Common myeloid progenitor, CD34-positive (primary cell): ENCODE measurements around the gene CREB5.

Source experiments
- CTCF ChIA-PET: fragments of 350-600 bp; sonication (Branson Sonifier 250); formaldehyde crosslinking; loops from one replicate; lab custom pipeline; 2021; ENCODE audit warnings: antibody characterized with exemption; lab: Charles Lee
- POLR2A ChIA-PET: fragments of 350-600 bp; sonication (Branson Sonifier 250); formaldehyde crosslinking; loops from one replicate; lab custom pipeline; 2021; ENCODE audit warnings: antibody characterized with exemption; lab: Charles Lee
- DNase-seq, 3 donors: peaks; one replicate each; pipeline versions ENCODE4 v3.0.0 to v3.0.0-alpha.2; 2013
- H3K27ac ChIP-seq, 2 experiments: 1 replicate in 1 of 2; 2 replicates in 1 of 2; pipeline ENCODE4 v1.7.0; 2013; ENCODE audit warnings: inconsistent platforms in 2 of 2, low read length in 2 of 2, mild to moderate bottlenecking in 2 of 2, low read depth in 1 of 2, moderate library complexity in 1 of 2; ENCODE audit not compliant: severe bottlenecking in 2 of 2, insufficient read depth in 1 of 2, poor library complexity in 1 of 2
- H3K27me3 ChIP-seq, 5 experiments: replicated peaks in 2 of 5; 1 replicate in 3 of 5; 2 replicates in 2 of 5; pipeline versions ENCODE4 v1.6.1 to v1.7.0; 2013; ENCODE audit warnings: low read length in 4 of 5, mild to moderate bottlenecking in 2 of 5, moderate library complexity in 2 of 5, inconsistent platforms in 1 of 5; ENCODE audit not compliant: insufficient read depth in 5 of 5, control insufficient read depth in 4 of 5
- H3K36me3 ChIP-seq, 4 experiments: 1 replicate in 2 of 4; 2 replicates in 2 of 4; pipeline versions ENCODE4 v1.6.1 to v1.7.0; 2013; ENCODE audit warnings: low read length in 3 of 4, control low read depth in 1 of 4, mild to moderate bottlenecking in 1 of 4; ENCODE audit not compliant: control insufficient read depth in 4 of 4, insufficient read depth in 4 of 4
- H3K4me1 ChIP-seq, 4 experiments: 1 replicate in 3 of 4; 2 replicates in 1 of 4; pipeline versions ENCODE4 v1.6.1 to v1.7.1; 2013; ENCODE audit warnings: low read length in 3 of 4, mild to moderate bottlenecking in 3 of 4, control low read depth in 1 of 4, inconsistent platforms in 1 of 4, moderate library complexity in 1 of 4; ENCODE audit not compliant: control insufficient read depth in 4 of 4, insufficient read depth in 4 of 4; ENCODE audit errors: control extremely low read depth in 1 of 4
- H3K4me3 ChIP-seq, 7 experiments: 1 replicate in 4 of 7; 2 replicates in 3 of 7; pipeline versions ENCODE4 v1.5.1 to v1.7.0; 2013; ENCODE audit warnings: mild to moderate bottlenecking in 7 of 7, low read length in 6 of 7, moderate library complexity in 6 of 7, inconsistent platforms in 2 of 7, low read depth in 2 of 7, control low read depth in 1 of 7; ENCODE audit not compliant: insufficient read depth in 4 of 7, control insufficient read depth in 1 of 7; ENCODE audit errors: extremely low read depth in 1 of 7
- H3K9me3 ChIP-seq, 5 experiments: 1 replicate in 4 of 5; 2 replicates in 1 of 5; pipeline versions ENCODE4 v1.6.1 to v1.7.1; 2013; ENCODE audit warnings: low read length in 4 of 5, mild to moderate bottlenecking in 2 of 5, inconsistent platforms in 1 of 5, low read depth in 1 of 5, moderate library complexity in 1 of 5; ENCODE audit not compliant: control insufficient read depth in 4 of 5, insufficient read depth in 2 of 5; ENCODE audit errors: control extremely low read depth in 1 of 5
- WGBS: methylation state at CpG from one replicate; pipeline ENCODE4 v1.1.5; 2013; ENCODE audit not compliant: insufficient coverage; 5-methylcytosine and 5-hydroxymethylcytosine counted together

CREB5 gene

DNA sequence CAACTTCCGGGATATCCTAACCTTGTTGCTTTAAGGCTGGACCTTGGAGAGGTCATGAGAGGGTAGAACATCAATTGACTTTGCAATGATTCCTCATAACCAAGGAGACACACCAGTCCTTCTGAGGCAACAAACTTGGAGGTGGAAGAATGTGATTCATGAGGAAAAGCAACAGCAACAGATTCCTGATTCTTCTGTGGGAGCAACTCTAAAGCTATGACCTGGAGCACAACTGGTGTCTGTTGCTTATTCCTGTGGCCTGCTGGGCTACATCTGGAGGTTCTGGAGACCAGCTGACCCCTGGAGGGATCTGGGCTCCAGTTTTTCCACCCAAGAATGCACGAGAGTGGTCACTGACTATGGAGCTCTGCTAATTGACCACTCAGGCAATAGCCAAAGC is 116.6 kb downstream of the CREB5 start:
- H3K4me3 ChIP-seq = no peak overlapping the region
- no peak for DNase-seq
- H3K27me3 ChIP-seq = no peaks in the 10 kb centered on the region
- no peak overlapping the region for H3K27ac ChIP-seq
- H3K9me3 ChIP-seq = peaks cover 0 to 6% (median 0%) of the 10 kb centered on the region in 5 experiments
- 90% methylated on average over 2 of the region's 2 CpGs for WGBS
- peaks cover 0 to 1% (median 0%) of the 10 kb centered on the region in 4 experiments for H3K4me1 ChIP-seq
- CTCF ChIA-PET = no interaction called here
- H3K36me3 ChIP-seq = no peaks in the 10 kb centered on the region
- POLR2A ChIA-PET = no interaction called here

DNA sequence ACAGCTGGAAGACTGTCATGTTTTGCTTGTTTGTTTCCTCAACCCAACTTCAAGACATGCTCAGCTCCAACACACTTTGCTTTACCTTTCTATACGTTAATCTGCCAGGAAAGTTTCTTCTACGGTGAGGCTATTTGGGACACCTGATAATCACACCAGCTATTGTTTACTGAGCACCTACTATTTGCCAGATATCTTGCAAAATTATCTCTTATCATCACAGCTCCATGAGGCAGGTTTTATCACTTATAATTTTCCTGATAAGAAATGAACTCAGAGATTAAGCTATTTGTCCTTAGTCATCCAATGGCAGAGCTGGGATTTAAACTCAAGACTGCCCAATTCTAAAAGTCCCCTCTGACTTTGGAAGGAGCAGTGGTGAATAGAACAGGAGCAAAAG is 117.4 kb downstream of the CREB5 start:
- no peak for DNase-seq
- Histone ChIP-seq H3K27ac (no peak overlapping the region), H3K4me1 (peaks cover 0 to 6% (median 0%) of the 10 kb centered on the region in 4 experiments), H3K36me3 (no peaks in the 10 kb centered on the region), H3K27me3 (no peaks in the 10 kb centered on the region), H3K9me3 (peaks cover 0 to 6% (median 0%) of the 10 kb centered on the region in 5 experiments), H3K4me3 (no peak overlapping the region)
- ChIA-PET CTCF (interaction anchor here (1.2 to 1.4 kb wide), 2 partner anchors 9 to 13 kb away, joined by 3 to 4 read pairs; no protein-coding TSS in a partner anchor), POLR2A (no interaction called here)
- 100% methylated on average over 2 of the region's 2 CpGs for WGBS

DNA sequence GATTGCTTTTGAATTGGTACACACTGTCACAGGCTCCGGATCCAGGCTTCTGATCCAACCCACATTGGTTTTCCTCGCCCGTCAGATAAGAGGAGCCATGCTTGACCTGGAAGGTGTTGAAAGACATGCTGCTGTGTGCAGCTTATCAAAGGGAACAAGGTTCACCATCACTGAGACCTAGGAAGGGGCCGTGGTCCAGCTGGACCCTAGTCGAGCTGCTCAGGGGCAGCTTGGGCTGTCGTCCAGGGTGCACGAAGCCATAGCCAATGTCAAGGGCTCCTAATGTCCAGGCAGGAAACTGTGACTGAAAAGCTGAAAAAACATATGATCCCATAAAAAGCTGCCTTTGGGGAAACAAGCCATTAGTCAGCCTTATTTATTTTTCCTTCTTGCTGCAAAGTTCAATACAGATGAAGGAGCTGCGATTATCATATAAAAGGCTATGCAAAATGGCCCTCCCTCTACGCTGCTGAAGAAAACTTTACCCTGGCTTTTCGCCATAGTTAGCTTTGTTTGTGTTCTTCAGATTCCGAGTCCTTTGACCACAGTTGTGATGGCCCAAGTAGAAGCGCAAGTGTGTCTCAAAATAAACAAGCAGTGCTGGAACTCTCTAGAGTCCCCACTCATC is 118.0 kb downstream of the CREB5 start:
- H3K4me3 ChIP-seq = no peak overlapping the region
- no peaks in the 10 kb centered on the region for H3K27me3 ChIP-seq
- 96% methylated on average over 12 of the region's 12 CpGs for WGBS
- CTCF ChIA-PET = interaction anchor here (1.2 to 1.4 kb wide), 2 partner anchors 9 to 14 kb away, joined by 3 to 4 read pairs; no protein-coding TSS in a partner anchor
- POLR2A ChIA-PET = interaction anchor here (0.7 kb wide), 1 partner anchor 301 kb away, joined by 3 read pairs; no protein-coding TSS in a partner anchor
- H3K9me3 ChIP-seq = peaks cover 0 to 6% (median 0%) of the 10 kb centered on the region in 5 experiments
- H3K4me1 ChIP-seq = peaks cover 0 to 6% (median 0%) of the 10 kb centered on the region in 4 experiments
- no peak for DNase-seq
- H3K36me3 ChIP-seq = no peaks in the 10 kb centered on the region
- no peak overlapping the region for H3K27ac ChIP-seq

DNA sequence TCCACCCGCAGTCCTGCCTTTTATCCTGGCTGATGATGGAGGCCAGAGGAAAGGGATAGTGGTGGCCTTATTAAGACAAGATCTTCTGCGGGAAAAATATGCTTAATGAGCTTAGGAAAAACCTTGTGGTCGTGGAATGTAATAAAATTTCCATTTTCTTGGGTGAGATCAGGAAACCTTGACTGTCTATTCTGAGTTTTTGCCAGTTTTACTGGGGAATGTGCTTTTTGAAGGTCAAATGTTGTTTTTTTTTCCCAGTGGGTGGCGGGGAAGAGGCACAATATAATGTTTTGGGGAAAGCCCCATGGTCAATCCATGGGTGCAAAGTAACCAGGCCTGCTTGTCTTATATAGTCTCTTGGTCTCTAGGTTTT is 118.5 kb downstream of the CREB5 start:
- Histone ChIP-seq H3K27me3 (no peaks in the 10 kb centered on the region), H3K9me3 (peaks cover 0 to 6% (median 0%) of the 10 kb centered on the region in 5 experiments), H3K4me3 (no peak overlapping the region), H3K36me3 (no peaks in the 10 kb centered on the region), H3K27ac (no peak overlapping the region), H3K4me1 (peaks cover 0 to 6% (median 0%) of the 10 kb centered on the region in 4 experiments)
- no peak for DNase-seq
- WGBS = 100% methylated on average over 4 of the region's 4 CpGs
- ChIA-PET CTCF (interaction anchor here (1.2 to 1.4 kb wide), 2 partner anchors 10 to 14 kb away, joined by 3 to 4 read pairs; no protein-coding TSS in a partner anchor), POLR2A (interaction anchor here (0.7 kb wide), 1 partner anchor 301 kb away, joined by 3 read pairs; no protein-coding TSS in a partner anchor)

DNA sequence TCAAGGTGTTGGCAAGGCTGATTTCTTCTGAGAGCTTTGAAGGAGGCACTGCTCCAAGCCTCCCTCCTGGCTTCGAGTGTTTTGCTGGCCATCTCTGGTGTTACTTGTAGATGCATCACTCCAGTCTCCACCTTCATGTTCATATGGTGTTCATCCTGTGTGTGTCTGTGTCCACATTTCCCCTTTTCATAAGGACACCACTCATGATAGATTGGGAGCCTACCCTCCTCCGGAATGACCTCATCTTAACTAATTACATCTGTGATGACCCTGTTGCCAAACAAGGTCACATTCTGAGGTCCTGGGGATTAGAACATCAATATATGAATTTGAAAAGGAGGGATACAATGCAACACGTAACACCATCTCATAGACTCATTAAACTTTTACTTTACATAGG is 119.0 kb downstream of the CREB5 start:
- H3K36me3 ChIP-seq = no peaks in the 10 kb centered on the region
- POLR2A ChIA-PET = no interaction called here
- no peak overlapping the region for H3K4me3 ChIP-seq
- 100% methylated on average over 1 of the region's 3 CpGs for WGBS
- no peak overlapping the region for H3K27ac ChIP-seq
- peaks cover 0 to 6% (median 0%) of the 10 kb centered on the region in 5 experiments for H3K9me3 ChIP-seq
- CTCF ChIA-PET = interaction anchor here (1.4 kb wide), 1 partner anchor 10 kb away, joined by 4 read pairs; no protein-coding TSS in a partner anchor
- DNase-seq = no peak
- peaks cover 0 to 6% (median 0%) of the 10 kb centered on the region in 4 experiments for H3K4me1 ChIP-seq
- no peaks in the 10 kb centered on the region for H3K27me3 ChIP-seq

DNA sequence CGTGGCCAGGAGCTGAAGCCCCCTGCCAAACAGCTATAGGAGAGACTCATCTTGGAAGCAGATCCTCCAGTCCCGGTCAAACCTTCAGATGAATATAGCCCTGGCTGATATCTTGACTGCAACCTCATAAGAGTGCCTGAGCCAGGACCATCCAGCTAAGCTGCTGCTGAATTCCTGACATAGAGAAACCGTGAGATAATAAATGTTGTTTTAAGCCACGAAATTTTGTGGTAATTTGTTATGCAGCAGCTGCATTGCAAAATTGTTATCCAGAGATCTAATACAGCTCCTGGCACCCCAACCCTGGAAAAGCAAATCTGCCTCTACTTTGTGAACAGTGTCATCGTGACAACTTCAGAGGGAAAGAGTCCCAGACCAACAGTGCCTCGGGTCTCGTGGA is 119.9 kb downstream of the CREB5 start:
- POLR2A ChIA-PET = no interaction called here
- CTCF ChIA-PET = interaction anchor here (1.1 kb wide), 1 partner anchor 48 kb away, joined by 3 read pairs; no protein-coding TSS in a partner anchor
- Histone ChIP-seq H3K36me3 (no peaks in the 10 kb centered on the region), H3K9me3 (peaks cover 0 to 6% (median 0%) of the 10 kb centered on the region in 5 experiments), H3K4me1 (peaks cover 0 to 6% (median 0%) of the 10 kb centered on the region in 4 experiments), H3K27me3 (no peaks in the 10 kb centered on the region), H3K4me3 (no peak overlapping the region), H3K27ac (no peak overlapping the region)
- 90% methylated on average over 5 of the region's 7 CpGs for WGBS
- no peak for DNase-seq

DNA sequence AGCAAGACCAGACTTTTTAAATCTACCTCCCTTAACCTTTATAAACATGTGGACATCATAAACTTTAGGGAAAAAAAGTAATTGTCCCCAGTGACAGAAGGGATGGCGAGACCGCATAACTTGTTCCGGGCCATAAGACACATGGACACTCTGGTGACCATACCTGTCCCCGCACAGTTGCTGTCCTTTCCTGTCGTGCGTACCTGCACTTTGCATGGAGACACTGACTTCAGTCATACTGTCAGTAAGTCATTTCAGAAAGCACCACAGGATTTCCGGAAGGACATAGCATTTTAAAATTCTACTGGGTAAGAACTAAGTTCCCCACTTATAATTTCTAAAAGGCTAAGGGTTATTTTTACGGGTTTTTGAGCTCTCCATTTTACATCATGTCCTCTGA is 120.9 kb downstream of the CREB5 start:
- Histone ChIP-seq H3K36me3 (no peaks in the 10 kb centered on the region), H3K9me3 (peaks cover 0 to 6% (median 0%) of the 10 kb centered on the region in 5 experiments), H3K4me3 (no peak overlapping the region), H3K27ac (no peak overlapping the region), H3K27me3 (no peaks in the 10 kb centered on the region), H3K4me1 (peaks cover 0 to 6% (median 0%) of the 10 kb centered on the region in 4 experiments)
- WGBS = 97% methylated on average over 8 of the region's 8 CpGs
- POLR2A ChIA-PET = no interaction called here
- CTCF ChIA-PET = interaction anchor here (1.1 kb wide), 1 partner anchor 47 kb away, joined by 3 read pairs; no protein-coding TSS in a partner anchor
- DNase-seq = no peak
